HUES48 (cell line): ENCODE data around the gene ADAMTSL5.
A peak's percentile ranks its signal among the peaks of the same experiment; 100 is the strongest.
"Not testable (repeated sequence)": the region's sequence is repeated elsewhere in the genome, so short reads cannot be mapped to it uniquely, and the experiment has no call there.

ENCODE experiments used
- H3K27ac ChIP-seq: one replicate; pipeline ENCODE4 v1.7.0; 2013; ENCODE audit warnings: low read depth, low read length, inconsistent platforms
- H3K27me3 ChIP-seq: 2 replicates; pipeline ENCODE4 v1.6.1; 2013; ENCODE audit warnings: mild to moderate bottlenecking, low read length; ENCODE audit not compliant: control insufficient read depth, insufficient read depth
- H3K36me3 ChIP-seq: 2 replicates; pipeline ENCODE4 v1.6.1; 2013; ENCODE audit warnings: low read length; ENCODE audit not compliant: control insufficient read depth, insufficient read depth
- H3K4me1 ChIP-seq: 2 replicates; pipeline ENCODE4 v1.6.1; 2013; ENCODE audit warnings: mild to moderate bottlenecking, low read length; ENCODE audit not compliant: control insufficient read depth, insufficient read depth
- H3K4me3 ChIP-seq: 2 replicates; pipeline ENCODE4 v1.5.1; 2013; ENCODE audit warnings: mild to moderate bottlenecking, low read depth, low read length
- H3K9ac ChIP-seq: 2 replicates; pipeline ENCODE4 v1.6.1; 2013; ENCODE audit warnings: mild to moderate bottlenecking, low read depth, low read length, moderate library complexity
- H3K9me3 ChIP-seq: 2 replicates; pipeline ENCODE4 v1.6.1; 2013; ENCODE audit warnings: low read length; ENCODE audit not compliant: control insufficient read depth, insufficient read depth

ADAMTSL5 gene

GRCh38 chr19:1522061-1522460 lies 9.2 kb upstream of the ADAMTSL5 start:
- H3K9me3 ChIP-seq = no peaks in the 10 kb centered on the region
- H3K27me3 ChIP-seq = peaks cover 48% of the 10 kb centered on the region
- no peaks in the 10 kb centered on the region for H3K36me3 ChIP-seq
- H3K4me1 ChIP-seq = no peaks in the 10 kb centered on the region
- H3K4me3 ChIP-seq = no peak overlapping the region
- H3K9ac ChIP-seq = no peak overlapping the region
- H3K27ac ChIP-seq = no peak overlapping the region

DNA sequence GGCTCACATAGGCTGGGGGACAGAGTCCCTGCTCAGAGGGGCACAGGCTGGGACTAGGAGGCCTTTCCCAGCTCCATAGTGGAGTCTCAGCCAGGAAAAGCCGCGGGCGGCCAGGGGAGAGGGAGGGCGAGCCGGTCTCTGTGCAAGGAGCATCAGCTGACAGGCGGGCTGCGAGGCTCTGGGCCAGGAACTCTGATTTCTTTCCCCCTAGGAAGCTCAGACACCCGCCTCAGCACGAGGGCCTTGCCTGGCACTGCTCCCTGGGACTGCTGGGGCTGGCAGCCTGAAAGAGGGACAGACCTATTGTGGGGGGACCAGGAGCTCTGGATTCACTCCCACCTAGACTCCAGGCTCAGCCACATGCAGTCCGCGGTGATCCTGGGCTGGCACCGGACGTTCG lies 8.8 kb upstream of the ADAMTSL5 start:
- no peaks in the 10 kb centered on the region for H3K36me3 ChIP-seq
- H3K4me1 ChIP-seq = no peaks in the 10 kb centered on the region
- H3K27me3 ChIP-seq = peaks cover 48% of the 10 kb centered on the region
- H3K4me3 ChIP-seq = no peak overlapping the region
- H3K9me3 ChIP-seq = no peaks in the 10 kb centered on the region
- H3K27ac ChIP-seq = no peak overlapping the region
- H3K9ac ChIP-seq = no peak overlapping the region

GRCh38 chr19:1520203-1520780 lies 7.5 kb upstream of the ADAMTSL5 start:
- no peak overlapping the region for H3K9ac ChIP-seq
- no peaks in the 10 kb centered on the region for H3K9me3 ChIP-seq
- no peak overlapping the region for H3K4me3 ChIP-seq
- H3K36me3 ChIP-seq = no peaks in the 10 kb centered on the region
- no peaks in the 10 kb centered on the region for H3K4me1 ChIP-seq
- peaks cover 36% of the 10 kb centered on the region for H3K27me3 ChIP-seq
- H3K27ac ChIP-seq = no peak overlapping the region

DNA sequence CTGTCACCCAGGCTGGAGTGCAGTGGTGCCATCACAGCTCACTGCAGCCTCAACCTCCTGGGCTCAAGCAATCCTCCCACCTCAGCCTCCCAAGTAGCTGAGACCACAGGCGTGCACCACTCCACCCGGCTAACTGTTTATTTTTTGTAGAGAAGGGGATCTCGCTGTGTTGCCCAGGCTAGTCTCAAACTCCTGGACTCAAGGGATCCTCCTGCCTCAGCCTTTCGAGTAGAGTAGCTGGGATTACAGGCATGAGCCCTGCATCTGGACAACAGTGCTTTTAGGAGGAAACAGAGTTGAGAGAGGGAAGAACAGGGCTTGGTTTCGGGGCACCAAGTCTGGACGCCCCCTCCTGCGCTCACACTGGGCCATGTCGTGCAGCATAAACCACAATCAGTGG lies 7.0 kb upstream of the ADAMTSL5 start:
- H3K9me3 ChIP-seq, H3K36me3 ChIP-seq, H3K27ac ChIP-seq, H3K4me3 ChIP-seq, H3K9ac ChIP-seq, H3K4me1 ChIP-seq: not testable (repeated sequence)
- H3K27me3 ChIP-seq = peaks cover 34% of the 10 kb centered on the region

DNA sequence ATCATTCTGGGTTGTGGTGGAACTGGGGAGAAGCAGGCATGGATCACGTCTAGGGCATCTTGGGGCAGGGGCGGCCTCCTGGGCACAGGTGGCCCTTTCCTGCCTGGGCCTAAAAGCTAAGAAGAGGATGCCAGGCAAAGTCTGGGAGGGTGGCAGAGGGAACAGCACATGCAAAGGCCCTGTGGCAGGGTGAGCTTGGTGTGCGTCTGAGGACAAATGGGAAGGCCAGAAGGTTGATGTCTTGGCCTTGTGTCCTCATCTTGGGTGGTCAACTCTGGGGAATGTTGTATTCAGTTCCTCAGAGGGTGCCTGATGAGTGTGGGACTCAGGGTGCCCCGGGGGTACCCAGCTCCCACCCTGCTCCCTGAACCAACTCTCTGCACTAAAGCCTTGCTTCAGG lies 5.7 kb upstream of the ADAMTSL5 start:
- no peak overlapping the region for H3K27ac ChIP-seq
- H3K9me3 ChIP-seq = no peaks in the 10 kb centered on the region
- no peak overlapping the region for H3K4me3 ChIP-seq
- no peaks in the 10 kb centered on the region for H3K4me1 ChIP-seq
- no peaks in the 10 kb centered on the region for H3K36me3 ChIP-seq
- no peak overlapping the region for H3K9ac ChIP-seq
- peaks cover 22% of the 10 kb centered on the region for H3K27me3 ChIP-seq

DNA sequence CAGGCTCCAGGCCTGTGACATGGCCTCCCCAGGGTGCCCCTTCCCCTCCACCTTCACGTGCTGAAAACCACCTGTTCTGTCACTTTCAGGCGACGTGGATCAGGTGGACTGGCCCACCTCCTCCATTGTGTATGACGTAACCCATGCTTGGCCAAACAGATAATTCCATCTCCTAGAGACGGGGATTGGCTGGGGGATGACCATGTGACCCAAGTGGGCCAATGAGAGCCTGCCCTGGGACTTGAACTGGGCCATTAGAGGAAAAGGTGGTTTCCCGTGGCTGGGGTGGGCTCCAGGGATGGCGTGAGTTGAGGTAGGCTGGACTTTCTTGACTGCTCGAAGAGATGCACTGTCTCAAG lies 3.6 kb upstream of the ADAMTSL5 start:
- Histone ChIP-seq H3K27ac (no peak overlapping the region), H3K27me3 (peaks cover 12% of the 10 kb centered on the region), H3K36me3 (no peaks in the 10 kb centered on the region), H3K9ac (no peak overlapping the region), H3K9me3 (no peaks in the 10 kb centered on the region), H3K4me1 (no peaks in the 10 kb centered on the region), H3K4me3 (no peak overlapping the region)

- Histone ChIP-seq H3K36me3 (no peaks in the 10 kb centered on the region), H3K27me3 (peaks cover 15% of the 10 kb centered on the region), H3K9ac (no peak overlapping the region), H3K4me3 (no peak overlapping the region), H3K4me1 (no peaks in the 10 kb centered on the region), H3K9me3 (no peaks in the 10 kb centered on the region), H3K27ac (no peak overlapping the region)
These were observed 2.3 kb upstream of the ADAMTSL5 start for GRCh38 chr19:1514986-1515721.

GRCh38 chr19:1514295-1514661 lies 1.5 kb upstream of the ADAMTSL5 start:
- Histone ChIP-seq H3K36me3 (no peaks in the 10 kb centered on the region), H3K27me3 (peaks cover 15% of the 10 kb centered on the region), H3K4me1 (no peaks in the 10 kb centered on the region), H3K9me3 (no peaks in the 10 kb centered on the region), H3K4me3 (no peak overlapping the region), H3K9ac (no peak overlapping the region), H3K27ac (no peak overlapping the region)

- no peaks in the 10 kb centered on the region for H3K36me3 ChIP-seq
- H3K4me3 ChIP-seq = peak overlapping the region; percentile 48; the same call in 1 of the 2 replicates
- H3K9me3 ChIP-seq = no peaks in the 10 kb centered on the region
- no peak overlapping the region for H3K27ac ChIP-seq
- no peak overlapping the region for H3K9ac ChIP-seq
- H3K27me3 ChIP-seq = peaks cover 15% of the 10 kb centered on the region
- H3K4me1 ChIP-seq = no peaks in the 10 kb centered on the region
These were observed 878 bp upstream of the ADAMTSL5 start for GRCh38 chr19:1513499-1514294.

- H3K9ac ChIP-seq = no peak overlapping the region
These were observed 1.2 kb downstream of the ADAMTSL5 start for GRCh38 chr19:1511318-1512317.

More at GRCh38 chr19:1511318-1512317, 1.2 kb downstream of the ADAMTSL5 start:
- Histone ChIP-seq H3K9me3 (no peaks in the 10 kb centered on the region), H3K4me1 (no peaks in the 10 kb centered on the region), H3K4me3 (no peak overlapping the region), H3K27ac (no peak overlapping the region), H3K27me3 (peaks cover 15% of the 10 kb centered on the region), H3K36me3 (no peaks in the 10 kb centered on the region)
